Fibroblast of lung (primary cell): Measurements from ENCODE around the gene SGO2. TPM values are rescaled to one million over a fixed set of nuclear protein-coding genes. Genes with fewer than 3 reads are reported as not detected.

Source experiments
- DNase-seq, 2 donors: peaks; one replicate each; pipeline versions ENCODE4 v3.0.0 to v3.0.0-alpha.2; 2010; ENCODE audit warnings: low read depth in 2 of 2
- H2AFZ ChIP-seq: 2 replicates; pipeline ENCODE4 v1.5.1; 2012; ENCODE audit warnings: low read length, control low read depth, inconsistent platforms
- H3K27ac ChIP-seq: 2 replicates; pipeline ENCODE4 v1.5.1; 2011; ENCODE audit warnings: low read length, control low read depth; ENCODE audit not compliant: insufficient read depth
- H3K27me3 ChIP-seq: 2 replicates; pipeline ENCODE4 v1.5.1; 2011; ENCODE audit warnings: mild to moderate bottlenecking, low read length; ENCODE audit not compliant: control insufficient read depth, insufficient read depth
- H3K36me3 ChIP-seq: 2 replicates; pipeline ENCODE4 v1.5.1; 2011; ENCODE audit warnings: low read length; ENCODE audit not compliant: control insufficient read depth, insufficient read depth
- H3K4me1 ChIP-seq: 2 replicates; pipeline ENCODE4 v1.5.1; 2011; ENCODE audit warnings: low read length; ENCODE audit not compliant: control insufficient read depth, insufficient read depth; ENCODE audit errors: extremely low read depth
- H3K4me2 ChIP-seq: 2 replicates; pipeline ENCODE4 v1.5.1; 2011; ENCODE audit warnings: low read length, control low read depth; ENCODE audit not compliant: insufficient read depth; ENCODE audit errors: extremely low read depth
- H3K4me3 ChIP-seq, 4 experiments: fragments of 200-600 bp in 1 of 4; sonication (generic) in 1 of 4; replicated peaks in 1 of 4; 2 replicates each; pipeline ENCODE4 v1.5.1; 2011 to 2016; ENCODE audit warnings: low read length in 4 of 4, low read depth in 3 of 4, mild to moderate bottlenecking in 3 of 4, control low read depth in 2 of 4, inconsistent platforms in 1 of 4, mixed read lengths in 1 of 4; ENCODE audit not compliant: insufficient read depth in 1 of 4; ENCODE audit errors: control extremely low read depth in 1 of 4
- H3K79me2 ChIP-seq: 2 replicates; pipeline ENCODE4 v1.5.1; 2012; ENCODE audit warnings: mild to moderate bottlenecking, low read length, inconsistent platforms; ENCODE audit not compliant: control insufficient read depth, insufficient read depth
- H3K9ac ChIP-seq: 2 replicates; pipeline ENCODE4 v1.5.1; 2011; ENCODE audit warnings: mild to moderate bottlenecking, low read length, control low read depth; ENCODE audit not compliant: insufficient read depth
- H3K9me3 ChIP-seq: 2 replicates; pipeline ENCODE4 v1.5.1; 2012; ENCODE audit warnings: low read depth, low read length; ENCODE audit not compliant: control insufficient read depth, insufficient read depth
- H4K20me1 ChIP-seq: 2 replicates; pipeline ENCODE4 v1.5.1; 2011; ENCODE audit warnings: low read length; ENCODE audit not compliant: control insufficient read depth, insufficient read depth; ENCODE audit errors: extremely low read depth
- EZH2 ChIP-seq: IDR thresholded peaks from 2 replicates; pipeline ENCODE4 v1.5.1; 2012; ENCODE audit warnings: low read length, control low read depth, mild to moderate bottlenecking; ENCODE audit errors: missing control alignments
- polyA plus RNA-seq, 2 donors: library from polyadenylated mRNA; depleted of rRNA in 1 of 2; stranded (reverse) in 1 of 2; unstranded in 1 of 2; fragments of >200 nt; gene quantifications; 2 replicates each; pipeline ENCODE4 v1.2.1, GENCODE V29; 2011 to 2012; ENCODE audit warnings: missing spikeins in 1 of 2
- total RNA-seq: library from RNA; depleted of rRNA; stranded (reverse); fragments of >200 nt; gene quantifications from 2 replicates; pipeline ENCODE4 v1.2.1, GENCODE V29; 2014
- TF ChIP-seq, protein P1 (sequence below), 2 donors: IDR thresholded peaks in 1 of 2; conservative IDR thresholded peaks in 1 of 2; 1 replicate in 1 of 2; 2 replicates in 1 of 2; pipeline ENCODE4 v1.5.1; 2011 to 2012; ENCODE audit warnings: low read length in 2 of 2, control low read depth in 1 of 2, inconsistent platforms in 1 of 2, low read depth in 1 of 2, mild to moderate bottlenecking in 1 of 2

Gene SGO2
- total and polyA plus RNA-seq, 2 donors (not counting 1 experiment from before 2014, with no cell fraction given): 5.4 to 6.9 TPM

DNA sequence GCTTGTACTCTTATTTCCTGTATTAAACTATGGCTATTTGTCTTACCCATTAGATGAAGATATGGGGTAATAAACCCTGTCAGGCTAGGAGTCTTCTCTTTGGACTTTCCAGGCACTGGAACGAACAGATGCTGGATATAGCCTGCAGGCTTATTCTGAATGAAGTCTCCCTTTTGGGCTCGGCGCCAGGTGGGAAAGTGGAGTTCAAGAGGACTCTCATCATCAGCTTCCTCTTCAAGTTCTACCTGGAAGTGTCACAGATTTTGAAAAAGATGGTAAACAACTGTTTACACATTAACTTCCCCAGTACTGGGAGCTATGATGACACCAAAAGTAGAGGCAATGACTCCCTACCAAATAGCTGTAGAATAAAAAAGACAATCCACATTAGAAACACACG lies 87.7 kb downstream of the SGO2 start:
- no peaks in the 10 kb centered on the region for H4K20me1 ChIP-seq
- H3K4me2 ChIP-seq: no peak overlapping the region
- TF ChIP-seq, protein P1, sequence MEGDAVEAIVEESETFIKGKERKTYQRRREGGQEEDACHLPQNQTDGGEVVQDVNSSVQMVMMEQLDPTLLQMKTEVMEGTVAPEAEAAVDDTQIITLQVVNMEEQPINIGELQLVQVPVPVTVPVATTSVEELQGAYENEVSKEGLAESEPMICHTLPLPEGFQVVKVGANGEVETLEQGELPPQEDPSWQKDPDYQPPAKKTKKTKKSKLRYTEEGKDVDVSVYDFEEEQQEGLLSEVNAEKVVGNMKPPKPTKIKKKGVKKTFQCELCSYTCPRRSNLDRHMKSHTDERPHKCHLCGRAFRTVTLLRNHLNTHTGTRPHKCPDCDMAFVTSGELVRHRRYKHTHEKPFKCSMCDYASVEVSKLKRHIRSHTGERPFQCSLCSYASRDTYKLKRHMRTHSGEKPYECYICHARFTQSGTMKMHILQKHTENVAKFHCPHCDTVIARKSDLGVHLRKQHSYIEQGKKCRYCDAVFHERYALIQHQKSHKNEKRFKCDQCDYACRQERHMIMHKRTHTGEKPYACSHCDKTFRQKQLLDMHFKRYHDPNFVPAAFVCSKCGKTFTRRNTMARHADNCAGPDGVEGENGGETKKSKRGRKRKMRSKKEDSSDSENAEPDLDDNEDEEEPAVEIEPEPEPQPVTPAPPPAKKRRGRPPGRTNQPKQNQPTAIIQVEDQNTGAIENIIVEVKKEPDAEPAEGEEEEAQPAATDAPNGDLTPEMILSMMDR (conservative IDR thresholded peaks at IDR 0.05 in 1 of 2, IDR thresholded peaks at IDR 0.05 in 1 of 2; ENCODE audit: low read depth in 1 of 2, low read length in 2 of 2): no peak
- no peak for TF ChIP-seq EZH2
- DNase-seq: no peak
- no peaks in the 10 kb centered on the region for H3K27me3 ChIP-seq
- no peak overlapping the region for H2AFZ ChIP-seq
- peaks cover 2% of the 10 kb centered on the region for H3K36me3 ChIP-seq
- H3K79me2 ChIP-seq: no peaks in the 10 kb centered on the region
- H3K9me3 ChIP-seq: no peaks in the 10 kb centered on the region
- H3K27ac ChIP-seq: no peak overlapping the region
- H3K4me1 ChIP-seq: peaks cover 13% of the 10 kb centered on the region
- H3K4me3 ChIP-seq: no peak overlapping the region
- no peak overlapping the region for H3K9ac ChIP-seq

- Histone ChIP-seq H4K20me1 (no peaks in the 10 kb centered on the region), H3K27me3 (no peaks in the 10 kb centered on the region), H3K9ac (no peak overlapping the region), H3K27ac (no peak overlapping the region), H3K79me2 (no peaks in the 10 kb centered on the region), H3K4me2 (no peak overlapping the region), H3K4me1 (peaks cover 10% of the 10 kb centered on the region), H2AFZ (no peak overlapping the region), H3K9me3 (no peaks in the 10 kb centered on the region), H3K4me3 (no peak overlapping the region), H3K36me3 (peaks cover 2% of the 10 kb centered on the region)
- no peak for DNase-seq
- TF ChIP-seq EZH2: no peak
- TF ChIP-seq, protein P1 (conservative IDR thresholded peaks at IDR 0.05 in 1 of 2, IDR thresholded peaks at IDR 0.05 in 1 of 2; ENCODE audit: low read depth in 1 of 2, low read length in 2 of 2): no peak
These were observed 88.2 kb downstream of the SGO2 start for GRCh38 chr2:200614249-200614648.

GRCh38 chr2:200615247-200615646 lies 89.2 kb downstream of the SGO2 start:
- H4K20me1 ChIP-seq: no peaks in the 10 kb centered on the region
- no peaks in the 10 kb centered on the region for H3K9me3 ChIP-seq
- no peak overlapping the region for H2AFZ ChIP-seq
- H3K79me2 ChIP-seq: no peaks in the 10 kb centered on the region
- no peak overlapping the region for H3K4me3 ChIP-seq
- peaks cover 4% of the 10 kb centered on the region for H3K4me1 ChIP-seq
- TF ChIP-seq EZH2: no peak
- TF ChIP-seq, protein P1 (conservative IDR thresholded peaks at IDR 0.05 in 1 of 2, IDR thresholded peaks at IDR 0.05 in 1 of 2; ENCODE audit: low read depth in 1 of 2, low read length in 2 of 2): peak in 1 of 2 donors; percentile 11
- peak; percentile 72 to 81 for DNase-seq
- no peak overlapping the region for H3K4me2 ChIP-seq
- H3K27me3 ChIP-seq: no peaks in the 10 kb centered on the region
- no peak overlapping the region for H3K9ac ChIP-seq
- H3K36me3 ChIP-seq: peaks cover 2% of the 10 kb centered on the region
- no peak overlapping the region for H3K27ac ChIP-seq
